ENCODE measurements around the gene GABRP.
A peak's percentile ranks its signal among the peaks of the same experiment; 100 is the strongest.

GABRP gene

GRCh38 chr5:170769246-170769645, 14.3 kb upstream of the GABRP start:
- Mint-ChIP-seq H3K4me1 (no peaks in the 10 kb centered on the region), H3K36me3 (no peaks in the 10 kb centered on the region), H3K4me3 (no peak overlapping the region), H3K27ac (no peak overlapping the region), H3K9me3 (no peaks in the 10 kb centered on the region)
- ATAC-seq (no peak), DNase-seq (ENCODE audit: low spot score in 2 of 2) (no peak)

GRCh38 chr5:170769898-170770416, 13.6 kb upstream of the GABRP start:
- Mint-ChIP-seq H3K9me3 (no peaks in the 10 kb centered on the region), H3K4me1 (no peaks in the 10 kb centered on the region), H3K27ac (no peak overlapping the region), H3K36me3 (no peaks in the 10 kb centered on the region), H3K4me3 (no peak overlapping the region)
- DNase-seq (ENCODE audit: low spot score in 2 of 2) (no peak), ATAC-seq (no peak)

GRCh38 chr5:170771496-170771895, 12.0 kb upstream of the GABRP start:
- Mint-ChIP-seq H3K36me3 (no peaks in the 10 kb centered on the region), H3K4me1 (no peaks in the 10 kb centered on the region), H3K27ac (no peak overlapping the region), H3K9me3 (no peaks in the 10 kb centered on the region), H3K4me3 (no peak overlapping the region)
- ATAC-seq = no peak
- DNase-seq (ENCODE audit: low spot score in 2 of 2) = no peak

- Mint-ChIP-seq H3K4me1 (no peaks in the 10 kb centered on the region), H3K27ac (no peak overlapping the region), H3K9me3 (no peaks in the 10 kb centered on the region), H3K36me3 (no peaks in the 10 kb centered on the region), H3K4me3 (no peak overlapping the region)
- no peak for ATAC-seq
- DNase-seq (ENCODE audit: low spot score in 2 of 2) = no peak
These were observed 10.2 kb upstream of the GABRP start for GRCh38 chr5:170773024-170773985.

GRCh38 chr5:170774831-170775230, 8.7 kb upstream of the GABRP start:
- H3K36me3 Mint-ChIP-seq = no peaks in the 10 kb centered on the region
- H3K27ac Mint-ChIP-seq = no peak overlapping the region
- no peak for DNase-seq (ENCODE audit: low spot score in 2 of 2)
- no peak overlapping the region for H3K4me3 Mint-ChIP-seq
- H3K4me1 Mint-ChIP-seq = no peaks in the 10 kb centered on the region
- no peaks in the 10 kb centered on the region for H3K9me3 Mint-ChIP-seq
- ATAC-seq = no peak

GRCh38 chr5:170781946-170782345, 1.6 kb upstream of the GABRP start:
- Mint-ChIP-seq H3K9me3 (no peaks in the 10 kb centered on the region), H3K4me3 (no peak overlapping the region), H3K27ac (no peak overlapping the region), H3K36me3 (no peaks in the 10 kb centered on the region), H3K4me1 (no peaks in the 10 kb centered on the region)
- no peak for ATAC-seq
- DNase-seq (ENCODE audit: low spot score in 2 of 2) = no peak

- H3K9me3 Mint-ChIP-seq = no peaks in the 10 kb centered on the region
- no peak for DNase-seq (ENCODE audit: low spot score in 2 of 2)
- no peaks in the 10 kb centered on the region for H3K4me1 Mint-ChIP-seq
- ATAC-seq = no peak
- H3K36me3 Mint-ChIP-seq = no peaks in the 10 kb centered on the region
- no peak overlapping the region for H3K27ac Mint-ChIP-seq
- H3K4me3 Mint-ChIP-seq = no peak overlapping the region
These were observed 1.1 kb upstream of the GABRP start for GRCh38 chr5:170782438-170782837.

GRCh38 chr5:170785416-170785815, 1.9 kb downstream of the GABRP start:
- no peak overlapping the region for H3K4me3 Mint-ChIP-seq
- no peaks in the 10 kb centered on the region for H3K36me3 Mint-ChIP-seq
- no peaks in the 10 kb centered on the region for H3K4me1 Mint-ChIP-seq
- ATAC-seq (no peak), DNase-seq (ENCODE audit: low spot score in 2 of 2) (no peak)
- H3K27ac Mint-ChIP-seq = no peak overlapping the region
- H3K9me3 Mint-ChIP-seq = no peaks in the 10 kb centered on the region

GRCh38 chr5:170787216-170787615, 3.7 kb downstream of the GABRP start:
- no peaks in the 10 kb centered on the region for H3K9me3 Mint-ChIP-seq
- H3K36me3 Mint-ChIP-seq = no peaks in the 10 kb centered on the region
- H3K27ac Mint-ChIP-seq = no peak overlapping the region
- ATAC-seq (no peak), DNase-seq (ENCODE audit: low spot score in 2 of 2) (no peak)
- H3K4me1 Mint-ChIP-seq = no peaks in the 10 kb centered on the region
- H3K4me3 Mint-ChIP-seq = no peak overlapping the region

GRCh38 chr5:170788626-170789304, 5.2 kb downstream of the GABRP start:
- ATAC-seq (no peak), DNase-seq (ENCODE audit: low spot score in 2 of 2) (no peak)
- no peaks in the 10 kb centered on the region for H3K9me3 Mint-ChIP-seq
- no peaks in the 10 kb centered on the region for H3K4me1 Mint-ChIP-seq
- no peak overlapping the region for H3K4me3 Mint-ChIP-seq
- H3K27ac Mint-ChIP-seq = no peak overlapping the region
- H3K36me3 Mint-ChIP-seq = no peaks in the 10 kb centered on the region

GRCh38 chr5:170791325-170791954, 7.9 kb downstream of the GABRP start:
- DNase-seq (ENCODE audit: low spot score in 2 of 2) (no peak), ATAC-seq (no peak)
- H3K4me3 Mint-ChIP-seq = no peak overlapping the region
- no peaks in the 10 kb centered on the region for H3K4me1 Mint-ChIP-seq
- H3K36me3 Mint-ChIP-seq = no peaks in the 10 kb centered on the region
- H3K9me3 Mint-ChIP-seq = no peaks in the 10 kb centered on the region
- H3K27ac Mint-ChIP-seq = no peak overlapping the region

GRCh38 chr5:170792878-170793277, 9.4 kb downstream of the GABRP start:
- no peak overlapping the region for H3K4me3 Mint-ChIP-seq
- no peak for ATAC-seq
- no peak overlapping the region for H3K27ac Mint-ChIP-seq

GRCh38 chr5:170795154-170795553, 11.6 kb downstream of the GABRP start:
- Mint-ChIP-seq H3K4me1 (no peaks in the 10 kb centered on the region), H3K36me3 (no peaks in the 10 kb centered on the region), H3K4me3 (no peak overlapping the region), H3K9me3 (no peaks in the 10 kb centered on the region), H3K27ac (no peak overlapping the region)
- peak; percentile 4 for ATAC-seq
- no peak for DNase-seq (ENCODE audit: low spot score in 2 of 2)

More at GRCh38 chr5:170792878-170793277, 9.4 kb downstream of the GABRP start:
- no peaks in the 10 kb centered on the region for H3K9me3 Mint-ChIP-seq
- H3K4me1 Mint-ChIP-seq = no peaks in the 10 kb centered on the region
- DNase-seq (ENCODE audit: low spot score in 2 of 2) = no peak
- no peaks in the 10 kb centered on the region for H3K36me3 Mint-ChIP-seq

GRCh38 chr5:170805666-170806065, 22.1 kb downstream of the GABRP start:
- Mint-ChIP-seq H3K4me1 (no peaks in the 10 kb centered on the region), H3K27ac (no peak overlapping the region)

GRCh38 chr5:170809551-170809950, 26.0 kb downstream of the GABRP start:
- Mint-ChIP-seq H3K36me3 (no peaks in the 10 kb centered on the region), H3K4me1 (no peaks in the 10 kb centered on the region), H3K27ac (no peak overlapping the region), H3K4me3 (no peak overlapping the region), H3K9me3 (no peaks in the 10 kb centered on the region)
- no peak for ATAC-seq
- DNase-seq (ENCODE audit: low spot score in 2 of 2) = no peak

More at GRCh38 chr5:170805666-170806065, 22.1 kb downstream of the GABRP start:
- DNase-seq (ENCODE audit: low spot score in 2 of 2) (no peak), ATAC-seq (no peak)
- Mint-ChIP-seq H3K9me3 (no peaks in the 10 kb centered on the region), H3K36me3 (no peaks in the 10 kb centered on the region), H3K4me3 (no peak overlapping the region)
